Uterus (tissue), 4 donors: Measurements from ENCODE around the gene UMODL1. TPM values are rescaled to one million over a fixed set of nuclear protein-coding genes. Genes with fewer than 3 reads are reported as not detected.

ENCODE experiments used
- DNase-seq, 2 donors: peaks; one replicate each; pipeline ENCODE4 v3.0.0-alpha.2; 2019 to 2020
- H3K27ac ChIP-seq, 2 donors: fragments of 200-600 bp; sonication (generic); 1 replicate in 1 of 2; 2 replicates in 1 of 2; pipeline ENCODE4 v1.5.1; 2016 to 2018
- H3K27me3 ChIP-seq, 2 donors: fragments of 200-600 bp; sonication (generic); one replicate each; pipeline ENCODE4 v1.5.1; 2018 to 2019; ENCODE audit warnings: control low read depth in 1 of 2
- H3K36me3 ChIP-seq, 2 donors: fragments of 200-600 bp; sonication (generic); one replicate each; pipeline ENCODE4 v1.5.1; 2019; ENCODE audit warnings: control low read depth in 1 of 2
- H3K4me1 ChIP-seq, 2 donors: fragments of 200-600 bp; sonication (generic); one replicate each; pipeline ENCODE4 v1.5.1; 2018 to 2019; ENCODE audit warnings: control low read depth in 1 of 2
- H3K4me3 ChIP-seq, 2 donors: fragments of 200-600 bp; sonication (generic); 1 replicate in 1 of 2; 2 replicates in 1 of 2; pipeline ENCODE4 v1.5.1; 2018 to 2019; ENCODE audit warnings: mild to moderate bottlenecking in 1 of 2
- H3K9me3 ChIP-seq, 2 donors: fragments of 200-600 bp; sonication (generic); one replicate each; pipeline ENCODE4 v1.5.1; 2019; ENCODE audit warnings: control low read depth in 1 of 2
- CTCF ChIP-seq, 4 experiments: fragments of 200-600 bp in 2 of 4; fragments of 450-650 bp in 2 of 4; sonication (generic) in 2 of 4; IDR thresholded peaks; one replicate each; pipeline ENCODE4 v1.5.1; 2016 to 2019; ENCODE audit warnings: antibody characterized with exemption in 4 of 4, mild to moderate bottlenecking in 2 of 4, moderate library complexity in 1 of 4
- POLR2A ChIP-seq, 2 donors: fragments of 450-650 bp; IDR thresholded peaks; one replicate each; pipeline ENCODE4 v1.6.1; 2016; ENCODE audit warnings: antibody characterized with exemption in 2 of 2, mild to moderate bottlenecking in 1 of 2, moderate library complexity in 1 of 2
- intact Hi-C: fragments of 100-400 bp; cut with DNase I; formaldehyde crosslinking; loops from one replicate; pipeline ENCODE4 v1.15.1; 2023; ENCODE audit warnings: low total_unique reads
- total RNA-seq, 4 donors: library from RNA; depleted of rRNA in 3 of 4; stranded (reverse); fragments of >200 nt in 3 of 4; gene quantifications; one replicate each; pipeline versions ENCODE4 v1.1.0 to v1.2.4, GENCODE V29; 2014 to 2023
- donor health status: DM: yes; HTN: yes; CAD: no.

UMODL1 gene
- total RNA-seq, 4 donors from 2014 or later = not detected

- no peaks in the 10 kb centered on the region for H3K36me3 ChIP-seq
- H3K4me3 ChIP-seq = no peak overlapping the region
- H3K27me3 ChIP-seq = no peaks in the 10 kb centered on the region
- no peaks in the 10 kb centered on the region for H3K9me3 ChIP-seq
- DNase-seq = no peak
- no peaks in the 10 kb centered on the region for H3K4me1 ChIP-seq
- no peak for TF ChIP-seq CTCF (IDR thresholded peaks at IDR 0.05)
- TF ChIP-seq POLR2A (IDR thresholded peaks at IDR 0.05) = no peak
- no peak overlapping the region for H3K27ac ChIP-seq
- intact Hi-C loops = no loop called here
Observed at GRCh38 chr21:42124081-42124480, 53.0 kb downstream of the UMODL1 start.

- intact Hi-C loops = no loop called here
- H3K27me3 ChIP-seq = no peaks in the 10 kb centered on the region
- no peaks in the 10 kb centered on the region for H3K9me3 ChIP-seq
- no peak for DNase-seq
- H3K4me1 ChIP-seq = no peaks in the 10 kb centered on the region
- H3K36me3 ChIP-seq = no peaks in the 10 kb centered on the region
- H3K27ac ChIP-seq = no peak overlapping the region
- H3K4me3 ChIP-seq = no peak overlapping the region
- TF ChIP-seq POLR2A (IDR thresholded peaks at IDR 0.05) (no peak), CTCF (IDR thresholded peaks at IDR 0.05) (no peak)
Observed at GRCh38 chr21:42124826-42125570, 53.9 kb downstream of the UMODL1 start.

- intact Hi-C loops = no loop called here
- H3K27ac ChIP-seq = no peak overlapping the region
- H3K4me1 ChIP-seq = no peaks in the 10 kb centered on the region
- no peaks in the 10 kb centered on the region for H3K9me3 ChIP-seq
- DNase-seq = no peak
- TF ChIP-seq POLR2A (IDR thresholded peaks at IDR 0.05) = no peak
- no peak for TF ChIP-seq CTCF (IDR thresholded peaks at IDR 0.05)
- no peak overlapping the region for H3K4me3 ChIP-seq
- no peaks in the 10 kb centered on the region for H3K27me3 ChIP-seq
- no peaks in the 10 kb centered on the region for H3K36me3 ChIP-seq
Observed at GRCh38 chr21:42125571-42126544, 54.7 kb downstream of the UMODL1 start.

- TF ChIP-seq CTCF (IDR thresholded peaks at IDR 0.05) (no peak), POLR2A (IDR thresholded peaks at IDR 0.05) (no peak)
- no peaks in the 10 kb centered on the region for H3K9me3 ChIP-seq
- H3K36me3 ChIP-seq = no peaks in the 10 kb centered on the region
- no peak for DNase-seq
- no peaks in the 10 kb centered on the region for H3K4me1 ChIP-seq
- no peaks in the 10 kb centered on the region for H3K27me3 ChIP-seq
- H3K4me3 ChIP-seq = no peak overlapping the region
- intact Hi-C loops = no loop called here
- H3K27ac ChIP-seq = no peak overlapping the region
Observed at GRCh38 chr21:42127164-42128150, 56.3 kb downstream of the UMODL1 start.
